Mammary epithelial cell (primary cell): Measurements from ENCODE around the gene GNAS-AS1.

Experiments
- EZH2 ChIP-seq: IDR thresholded peaks from 2 replicates; pipeline ENCODE4 v1.6.1; 2012; ENCODE audit warnings: low read length, inconsistent platforms, borderline replicate concordance
- TF ChIP-seq, protein P1 (sequence below), 2 donors: IDR thresholded peaks in 1 of 2; conservative IDR thresholded peaks in 1 of 2; 2 replicates each; pipeline ENCODE4 v1.5.1; 2011 to 2012; ENCODE audit warnings: inconsistent platforms in 2 of 2, low read length in 2 of 2, mild to moderate bottlenecking in 2 of 2, control low read depth in 1 of 2, low read depth in 1 of 2; ENCODE audit not compliant: insufficient read depth in 1 of 2; ENCODE audit errors: extremely low read depth in 1 of 2

DNA sequence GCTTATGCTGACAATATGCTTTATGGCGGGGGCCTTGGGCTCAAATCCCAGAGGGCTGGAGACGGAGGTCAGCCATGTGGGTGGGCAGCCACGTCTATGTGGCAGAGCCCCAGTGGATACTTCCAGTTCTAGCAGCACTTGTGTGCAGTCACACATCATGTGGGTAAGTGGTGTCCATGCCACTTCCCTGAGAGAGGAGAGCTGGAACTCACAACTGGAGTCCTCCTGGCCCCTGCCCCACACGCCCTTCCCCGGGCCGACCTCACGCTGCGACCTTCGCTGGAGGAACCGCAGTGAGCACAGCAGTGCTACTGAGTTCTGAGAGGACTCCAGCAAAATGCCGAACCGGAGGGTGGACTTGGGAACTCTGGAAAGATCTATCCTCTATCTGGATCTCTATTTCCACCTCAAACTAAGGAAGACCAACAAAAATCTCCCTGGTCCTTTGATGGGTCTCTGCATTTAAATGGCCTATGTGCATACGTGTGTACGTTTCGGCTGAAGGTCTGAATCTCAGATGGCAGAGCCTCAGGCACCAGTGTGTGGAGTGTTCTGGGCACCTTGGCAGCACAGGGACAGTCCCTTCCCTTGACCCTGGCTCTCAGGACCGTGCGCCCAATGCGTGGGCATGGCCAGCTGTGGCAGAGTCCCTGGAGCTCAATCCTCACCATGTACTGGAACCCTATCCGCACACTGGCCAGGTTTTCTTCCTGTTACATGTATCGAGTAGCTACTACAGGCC lies 55.4 kb downstream of the GNAS-AS1 start:
- TF ChIP-seq, protein P1, sequence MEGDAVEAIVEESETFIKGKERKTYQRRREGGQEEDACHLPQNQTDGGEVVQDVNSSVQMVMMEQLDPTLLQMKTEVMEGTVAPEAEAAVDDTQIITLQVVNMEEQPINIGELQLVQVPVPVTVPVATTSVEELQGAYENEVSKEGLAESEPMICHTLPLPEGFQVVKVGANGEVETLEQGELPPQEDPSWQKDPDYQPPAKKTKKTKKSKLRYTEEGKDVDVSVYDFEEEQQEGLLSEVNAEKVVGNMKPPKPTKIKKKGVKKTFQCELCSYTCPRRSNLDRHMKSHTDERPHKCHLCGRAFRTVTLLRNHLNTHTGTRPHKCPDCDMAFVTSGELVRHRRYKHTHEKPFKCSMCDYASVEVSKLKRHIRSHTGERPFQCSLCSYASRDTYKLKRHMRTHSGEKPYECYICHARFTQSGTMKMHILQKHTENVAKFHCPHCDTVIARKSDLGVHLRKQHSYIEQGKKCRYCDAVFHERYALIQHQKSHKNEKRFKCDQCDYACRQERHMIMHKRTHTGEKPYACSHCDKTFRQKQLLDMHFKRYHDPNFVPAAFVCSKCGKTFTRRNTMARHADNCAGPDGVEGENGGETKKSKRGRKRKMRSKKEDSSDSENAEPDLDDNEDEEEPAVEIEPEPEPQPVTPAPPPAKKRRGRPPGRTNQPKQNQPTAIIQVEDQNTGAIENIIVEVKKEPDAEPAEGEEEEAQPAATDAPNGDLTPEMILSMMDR (conservative IDR thresholded peaks at IDR 0.05 in 1 of 2, IDR thresholded peaks at IDR 0.05 in 1 of 2; ENCODE audit: extremely low read depth in 1 of 2, insufficient read depth in 1 of 2, low read depth in 1 of 2, low read length in 2 of 2) = no peak
- no peak for TF ChIP-seq EZH2
